Measurements from ENCODE around the gene CRMP1. TPM values are rescaled to one million over a fixed set of nuclear protein-coding genes. Genes with fewer than 3 reads are reported as not detected.

CRMP1 gene
- total RNA-seq, 1 experiment from 2014 or later: not detected

GRCh38 chr4:5895287-5895686 lies 2.4 kb upstream of the CRMP1 start:
- POLR2A ChIA-PET (ENCODE audit: unreplicated experiment): no interaction called here
- no peaks in the 10 kb centered on the region for H3K36me3 ChIP-seq (ENCODE audit: low read depth)
- H3K27me3 ChIP-seq (ENCODE audit: insufficient read depth, low read depth): peaks cover 49% of the 10 kb centered on the region
- H3K79me2 ChIP-seq (ENCODE audit: low read depth): no peaks in the 10 kb centered on the region
- intact Hi-C loops (cut with micrococcal nuclease; ENCODE audit: unreplicated experiment): no loop called here
- TF ChIP-seq CTCF (conservative IDR thresholded peaks at IDR 0.05) (no peak), EZH2 (IDR thresholded peaks at IDR 0.05; ENCODE audit: low read depth) (no peak)
- no peak overlapping the region for H3K4me2 ChIP-seq
- H3K9me2 ChIP-seq (ENCODE audit: insufficient read depth): no peaks in the 10 kb centered on the region
- no peak for DNase-seq
- H3K4me1 ChIP-seq (replicated peaks; ENCODE audit: insufficient read depth): no peaks in the 10 kb centered on the region
- BruUV-seq (replicated peaks): no TSS peak
- no peaks in the 10 kb centered on the region for H3K9me3 ChIP-seq (ENCODE audit: insufficient read depth, low read depth)
- no peak overlapping the region for H3K27ac ChIP-seq
- CTCF ChIA-PET: no interaction called here
- no peaks in the 10 kb centered on the region for H3F3A ChIP-seq (ENCODE audit: insufficient read depth, low read depth)
- H2AFZ ChIP-seq: no peak overlapping the region
- H3K4me3 ChIP-seq: no peak overlapping the region
- no peaks in the 10 kb centered on the region for H4K20me1 ChIP-seq (ENCODE audit: insufficient read depth)

GRCh38 chr4:5894266-5894665 lies 1.4 kb upstream of the CRMP1 start:
- POLR2A ChIA-PET (ENCODE audit: unreplicated experiment): no interaction called here
- TF ChIP-seq EZH2 (IDR thresholded peaks at IDR 0.05; ENCODE audit: low read depth) (no peak), CTCF (conservative IDR thresholded peaks at IDR 0.05) (no peak)
- intact Hi-C loops (cut with micrococcal nuclease; ENCODE audit: unreplicated experiment): no loop called here
- no TSS peak for BruUV-seq (replicated peaks)
- Histone ChIP-seq H3F3A (ENCODE audit: insufficient read depth, low read depth) (no peaks in the 10 kb centered on the region), H3K79me2 (ENCODE audit: low read depth) (no peaks in the 10 kb centered on the region), H4K20me1 (ENCODE audit: insufficient read depth) (no peaks in the 10 kb centered on the region), H3K9me2 (ENCODE audit: insufficient read depth) (no peaks in the 10 kb centered on the region), H3K9me3 (ENCODE audit: insufficient read depth, low read depth) (no peaks in the 10 kb centered on the region), H3K4me1 (replicated peaks; ENCODE audit: insufficient read depth) (no peaks in the 10 kb centered on the region), H3K27me3 (ENCODE audit: insufficient read depth, low read depth) (peaks cover 39% of the 10 kb centered on the region), H3K4me3 (no peak overlapping the region), H3K36me3 (ENCODE audit: low read depth) (no peaks in the 10 kb centered on the region), H3K4me2 (no peak overlapping the region), H2AFZ (no peak overlapping the region), H3K27ac (no peak overlapping the region)
- DNase-seq: no peak
- CTCF ChIA-PET: no interaction called here

- Histone ChIP-seq H3K4me3 (no peak overlapping the region), H2AFZ (no peak overlapping the region)
Observed at GRCh38 chr4:5893591-5893990, 705 bp upstream of the CRMP1 start.

More at GRCh38 chr4:5893591-5893990, 705 bp upstream of the CRMP1 start:
- Histone ChIP-seq H3K9me3 (ENCODE audit: insufficient read depth, low read depth) (no peaks in the 10 kb centered on the region), H3F3A (ENCODE audit: insufficient read depth, low read depth) (no peaks in the 10 kb centered on the region), H3K9me2 (ENCODE audit: insufficient read depth) (no peaks in the 10 kb centered on the region), H3K79me2 (ENCODE audit: low read depth) (no peaks in the 10 kb centered on the region), H3K4me2 (no peak overlapping the region), H4K20me1 (ENCODE audit: insufficient read depth) (no peaks in the 10 kb centered on the region), H3K4me1 (replicated peaks; ENCODE audit: insufficient read depth) (no peaks in the 10 kb centered on the region), H3K27me3 (ENCODE audit: insufficient read depth, low read depth) (peaks cover 32% of the 10 kb centered on the region), H3K27ac (no peak overlapping the region), H3K36me3 (ENCODE audit: low read depth) (no peaks in the 10 kb centered on the region)
- no peak for DNase-seq
- ChIA-PET POLR2A (ENCODE audit: unreplicated experiment) (no interaction called here), CTCF (no interaction called here)
- TF ChIP-seq EZH2 (IDR thresholded peaks at IDR 0.05; ENCODE audit: low read depth): no peak
- TF ChIP-seq CTCF (conservative IDR thresholded peaks at IDR 0.05): no peak
- intact Hi-C loops (cut with micrococcal nuclease; ENCODE audit: unreplicated experiment): no loop called here
- BruUV-seq (replicated peaks): no TSS peak

Data from PC-9 (cell line).